HepG2 (cell line): Measurements from ENCODE around the gene ZNF264. TPM values are rescaled to one million over a fixed set of nuclear protein-coding genes. Genes with fewer than 3 reads are reported as not detected.

Experiments used
- polyA plus RNA-seq, 8 experiments: library from polyadenylated mRNA; depleted of rRNA in 3 of 8; stranded (reverse) in 7 of 8; unstranded in 1 of 8; fragments of >200 nt; fragmentation: Illumina TruSeq in 4 of 8; extraction: Trizol in 4 of 8; gene quantifications; 2 replicates each; pipeline versions ENCODE4 v1.2.1 to v1.2.3, GENCODE V29; 2011 to 2016; ENCODE audit warnings: low read depth in 4 of 8, missing spikeins in 1 of 8, mixed read lengths in 1 of 8; ENCODE audit not compliant: insufficient read depth in 1 of 8
- small RNA-seq, 3 experiments: library from RNA; depleted of rRNA; stranded (forward); fragments of <200 nt; gene quantifications; one replicate each; pipeline ENCODE3, GENCODE V24; 2012; ENCODE audit warnings: low read depth in 2 of 3, low replicate concordance in 1 of 3; ENCODE audit not compliant: insufficient read length in 3 of 3, insufficient read depth in 2 of 3
- total RNA-seq, 5 experiments: library from RNA; depleted of rRNA; stranded (reverse); fragments of >200 nt; fragmentation: Illumina TruSeq; extraction: Trizol; gene quantifications; 2 replicates each; pipeline ENCODE4 v1.2.3, GENCODE V29; 2016; ENCODE audit warnings: low read depth in 1 of 5

ZNF264 gene
- total and polyA plus RNA-seq, 2 of the 13 experiments (the other 11 are each of a cell fraction or from before 2014, with no cell fraction given), result 3.5 to 17.6 TPM

Small RNAs within 50 kb of the gene (small RNA-seq; reads per million reads assigned to genes)
- 0 reads per million in 3 experiments for gene AC025588.3

Other genes with a start within 250 kb of the ZNF264 start
- gene USP29, start 71.5 kb upstream of the ZNF264 start, total RNA-seq (2016; rRNA removed; fragmentation: Illumina TruSeq; extraction: Trizol), result not detected in 2 replicates
- gene USP29, start 71.5 kb upstream of the ZNF264 start, polyA plus RNA-seq (2011; rRNA removed), result not detected in 2 replicates
- not detected in 2 replicates for gene ZIM3, start 46.3 kb upstream of the ZNF264 start, total RNA-seq (2016; rRNA removed; fragmentation: Illumina TruSeq; extraction: Trizol)
- not detected in 2 replicates for gene ZIM3, start 46.3 kb upstream of the ZNF264 start, polyA plus RNA-seq (2011; rRNA removed)
- not detected in 2 replicates for gene DUXA, start 24.0 kb upstream of the ZNF264 start, total RNA-seq (2016; rRNA removed; fragmentation: Illumina TruSeq; extraction: Trizol)
- not detected in 2 replicates for gene DUXA, start 24.0 kb upstream of the ZNF264 start, polyA plus RNA-seq (2011; rRNA removed)
- 0.46 TPM in 1 of 2 replicates, not detected in the other for gene AURKC, start 39.5 kb downstream of the ZNF264 start, total RNA-seq (2016; rRNA removed; fragmentation: Illumina TruSeq; extraction: Trizol)
- 0.65 and 0.86 TPM in 2 replicates for gene AURKC, start 39.5 kb downstream of the ZNF264 start, polyA plus RNA-seq (2011; rRNA removed)
- 12.8 and 21.8 TPM in 2 replicates for gene ZNF805, start 49.1 kb downstream of the ZNF264 start, total RNA-seq (2016; rRNA removed; fragmentation: Illumina TruSeq; extraction: Trizol)
- 5.1 and 5.5 TPM in 2 replicates for gene ZNF805, start 49.1 kb downstream of the ZNF264 start, polyA plus RNA-seq (2011; rRNA removed)
- 44.8 and 76.3 TPM in 2 replicates for gene ZNF460, start 89.0 kb downstream of the ZNF264 start, total RNA-seq (2016; rRNA removed; fragmentation: Illumina TruSeq; extraction: Trizol)
- 14.5 and 15.3 TPM in 2 replicates for gene ZNF460, start 89.0 kb downstream of the ZNF264 start, polyA plus RNA-seq (2011; rRNA removed)
- 8.9 and 10.4 TPM in 2 replicates for gene ZNF543, start 129.0 kb downstream of the ZNF264 start, total RNA-seq (2016; rRNA removed; fragmentation: Illumina TruSeq; extraction: Trizol)
- 2.1 and 2.5 TPM in 2 replicates for gene ZNF543, start 129.0 kb downstream of the ZNF264 start, polyA plus RNA-seq (2011; rRNA removed)
- gene ZNF304, start 159.8 kb downstream of the ZNF264 start, total RNA-seq (2016; rRNA removed; fragmentation: Illumina TruSeq; extraction: Trizol), result 8.0 and 9.5 TPM in 2 replicates
- 3.4 and 3.6 TPM in 2 replicates for gene ZNF304, start 159.8 kb downstream of the ZNF264 start, polyA plus RNA-seq (2011; rRNA removed)
- 13.3 and 20.5 TPM in 2 replicates for gene TRAPPC2B, start 172.1 kb downstream of the ZNF264 start, total RNA-seq (2016; rRNA removed; fragmentation: Illumina TruSeq; extraction: Trizol)
- gene TRAPPC2B, start 172.1 kb downstream of the ZNF264 start, polyA plus RNA-seq (2011; rRNA removed), result 16.8 and 17.7 TPM in 2 replicates
- gene ZNF547, start 172.1 kb downstream of the ZNF264 start, total RNA-seq (2016; rRNA removed; fragmentation: Illumina TruSeq; extraction: Trizol), result 2.1 and 2.6 TPM in 2 replicates
- 2.0 and 2.2 TPM in 2 replicates for gene ZNF547, start 172.1 kb downstream of the ZNF264 start, polyA plus RNA-seq (2011; rRNA removed)
- gene ZNF548, start 198.4 kb downstream of the ZNF264 start, total RNA-seq (2016; rRNA removed; fragmentation: Illumina TruSeq; extraction: Trizol), result 24.9 and 29.4 TPM in 2 replicates
- 19.5 and 19.6 TPM in 2 replicates for gene ZNF548, start 198.4 kb downstream of the ZNF264 start, polyA plus RNA-seq (2011; rRNA removed)
- gene ZNF17, start 219.7 kb downstream of the ZNF264 start, total RNA-seq (2016; rRNA removed; fragmentation: Illumina TruSeq; extraction: Trizol), result 10.1 and 14.0 TPM in 2 replicates
- 3.0 and 3.7 TPM in 2 replicates for gene ZNF17, start 219.7 kb downstream of the ZNF264 start, polyA plus RNA-seq (2011; rRNA removed)
- 19.1 and 21.0 TPM in 2 replicates for gene ZNF749, start 243.8 kb downstream of the ZNF264 start, total RNA-seq (2016; rRNA removed; fragmentation: Illumina TruSeq; extraction: Trizol)
- gene ZNF749, start 243.8 kb downstream of the ZNF264 start, polyA plus RNA-seq (2011; rRNA removed), result 18.9 and 22.7 TPM in 2 replicates